ENCODE data around the gene WDR64.

WDR64 gene

GRCh38 chr1:241652012-241652411 lies at the start of gene WDR64:
Gene WDR64, plus strand, starts transcription at chr1:241652281. Its CDS starts 204 bp downstream, at chr1:241652485.
- no peak for TF ChIP-seq CTCF (IDR thresholded peaks at IDR 0.05; ENCODE audit: control insufficient read depth, insufficient read depth, low read depth, low read length, missing control alignments)

GRCh38 chr1:241603731-241604245 lies 48.3 kb upstream of the WDR64 start:
- H3K4me3 ChIP-seq (ENCODE audit: control insufficient read depth, low read depth, low read length), result no peak overlapping the region
- TF ChIP-seq CTCF (IDR thresholded peaks at IDR 0.05; ENCODE audit: control insufficient read depth, insufficient read depth, low read depth, low read length, missing control alignments), result no peak
- DNase-seq (ENCODE audit: low read depth), result peak; percentile 43

More at GRCh38 chr1:241652012-241652411, at the start of gene WDR64:
- no peak for DNase-seq (ENCODE audit: low read depth)
- H3K4me3 ChIP-seq (ENCODE audit: control insufficient read depth, low read depth, low read length), result no peak within 1 kb of the TSS

GRCh38 chr1:241605146-241605805 lies 46.8 kb upstream of the WDR64 start:
- no peak for DNase-seq (ENCODE audit: low read depth)
- H3K4me3 ChIP-seq (ENCODE audit: control insufficient read depth, low read depth, low read length), result no peak overlapping the region
- TF ChIP-seq CTCF (IDR thresholded peaks at IDR 0.05; ENCODE audit: control insufficient read depth, insufficient read depth, low read depth, low read length, missing control alignments), result no peak

- no peak for TF ChIP-seq CTCF (IDR thresholded peaks at IDR 0.05; ENCODE audit: control insufficient read depth, insufficient read depth, low read depth, low read length, missing control alignments)
- no peak for DNase-seq (ENCODE audit: low read depth)
- H3K4me3 ChIP-seq (ENCODE audit: control insufficient read depth, low read depth, low read length), result no peak overlapping the region
Measured at GRCh38 chr1:241606544-241606943, 45.5 kb upstream of the WDR64 start.

- TF ChIP-seq CTCF (IDR thresholded peaks at IDR 0.05; ENCODE audit: control insufficient read depth, insufficient read depth, low read depth, low read length, missing control alignments), result no peak
Measured at GRCh38 chr1:241607497-241607896, 44.6 kb upstream of the WDR64 start.

GRCh38 chr1:241608379-241609033 lies 43.6 kb upstream of the WDR64 start:
- peak; percentile 23 for DNase-seq (ENCODE audit: low read depth)
- no peak overlapping the region for H3K4me3 ChIP-seq (ENCODE audit: control insufficient read depth, low read depth, low read length)
- no peak for TF ChIP-seq CTCF (IDR thresholded peaks at IDR 0.05; ENCODE audit: control insufficient read depth, insufficient read depth, low read depth, low read length, missing control alignments)

More at GRCh38 chr1:241607497-241607896, 44.6 kb upstream of the WDR64 start:
- DNase-seq (ENCODE audit: low read depth), result no peak
- H3K4me3 ChIP-seq (ENCODE audit: control insufficient read depth, low read depth, low read length), result no peak overlapping the region

Data from AG09309 (cell line).